HuH-7 (cell line): ENCODE measurements around the gene ABHD6.
"Not testable (repeated sequence)": the region's sequence is repeated elsewhere in the genome, so short reads cannot be mapped to it uniquely, and the experiment has no call there.

Experiments used
- DNase-seq: peaks from one replicate; pipeline ENCODE4 v3.0.0; 2011; ENCODE audit warnings: low spot score

The ABHD6 gene

GRCh38 chr3:58274027-58274614 lies 36.5 kb downstream of the ABHD6 start:
- DNase-seq: no peak

GRCh38 chr3:58281069-58281468 lies 43.5 kb downstream of the ABHD6 start:
- no peak for DNase-seq

GRCh38 chr3:58285334-58285733 lies 47.7 kb downstream of the ABHD6 start:
- DNase-seq: no peak

GRCh38 chr3:58287354-58287753 lies 49.8 kb downstream of the ABHD6 start:
- DNase-seq: no peak

GRCh38 chr3:58288011-58288728 lies 50.6 kb downstream of the ABHD6 start:
- DNase-seq: no peak

- DNase-seq: not testable (repeated sequence)
Observed at GRCh38 chr3:58288964-58289613, 51.5 kb downstream of the ABHD6 start.

GRCh38 chr3:58290446-58290845 lies 52.9 kb downstream of the ABHD6 start:
- DNase-seq: not testable (repeated sequence)

GRCh38 chr3:58291671-58292338 lies 54.2 kb downstream of the ABHD6 start:
- DNase-seq: no peak

- no peak for DNase-seq
Observed at GRCh38 chr3:58292866-58293265, 55.3 kb downstream of the ABHD6 start.

- no peak for DNase-seq
Observed at GRCh38 chr3:58293516-58293915, 55.9 kb downstream of the ABHD6 start.

GRCh38 chr3:58296269-58296668 lies 58.7 kb downstream of the ABHD6 start:
- DNase-seq: no peak

GRCh38 chr3:58296843-58297242 lies 59.3 kb downstream of the ABHD6 start:
- DNase-seq: no peak

GRCh38 chr3:58298190-58298589 lies 60.6 kb downstream of the ABHD6 start:
- no peak for DNase-seq

GRCh38 chr3:58299075-58299474 lies 61.5 kb downstream of the ABHD6 start:
- DNase-seq: no peak

GRCh38 chr3:58299839-58300516 lies 62.4 kb downstream of the ABHD6 start:
- DNase-seq: no peak

GRCh38 chr3:58305882-58306711 lies 68.5 kb downstream of the ABHD6 start, which contains the start of the genes HTD2 and RPP14:
Gene HTD2 (plus strand): TSS chr3:58306520. CDS start chr3:58317614, 11,094 bp downstream.
Gene RPP14 (plus strand): TSS chr3:58306245. CDS start chr3:58310330, 4,085 bp downstream.
- DNase-seq: peak; percentile 72

GRCh38 chr3:58307639-58308215 lies 70.1 kb downstream of the ABHD6 start:
- no peak for DNase-seq

- no peak for DNase-seq
Observed at GRCh38 chr3:58308728-58309127, 71.1 kb downstream of the ABHD6 start.

- DNase-seq: no peak
Observed at GRCh38 chr3:58317811-58318210, 80.2 kb downstream of the ABHD6 start.

- no peak for DNase-seq
Observed at GRCh38 chr3:58321791-58322190, 84.2 kb downstream of the ABHD6 start.

- DNase-seq: no peak
Observed at GRCh38 chr3:58322793-58323192, 85.2 kb downstream of the ABHD6 start.
